GM19025 (cell line): ENCODE measurements around the gene PNMA8A.

Experiments used
- ATAC-seq: cut with Tn5 transposase; IDR thresholded peaks from one replicate; pipeline ENCODE4 v1.9.1; 2021; ENCODE audit warnings: mild to moderate bottlenecking, low read depth, moderate library complexity; ENCODE audit not compliant: unreplicated experiment

The PNMA8A gene

GRCh38 chr19:46471811-46472543 lies 614 bp upstream of the PNMA8A start:
- ATAC-seq, result no peak

GRCh38 chr19:46470376-46470775 lies 987 bp downstream of the PNMA8A start:
- no peak for ATAC-seq

GRCh38 chr19:46469541-46470185 lies 1.7 kb downstream of the PNMA8A start:
- ATAC-seq, result no peak

GRCh38 chr19:46466536-46467196 lies 4.7 kb downstream of the PNMA8A start:
- ATAC-seq, result no peak

GRCh38 chr19:46463516-46463915 lies 7.8 kb downstream of the PNMA8A start:
- ATAC-seq, result no peak

- ATAC-seq, result no peak
Observed at GRCh38 chr19:46461537-46461936, 9.8 kb downstream of the PNMA8A start.

GRCh38 chr19:46460981-46461380 lies 10.4 kb downstream of the PNMA8A start:
- no peak for ATAC-seq

- ATAC-seq, result no peak
Observed at GRCh38 chr19:46460055-46460454, 11.3 kb downstream of the PNMA8A start.

- no peak for ATAC-seq
Observed at GRCh38 chr19:46456930-46457329, 14.4 kb downstream of the PNMA8A start.

- ATAC-seq, result no peak
Observed at GRCh38 chr19:46454244-46454643, 17.1 kb downstream of the PNMA8A start.

GRCh38 chr19:46453661-46454060 lies 17.7 kb downstream of the PNMA8A start:
- no peak for ATAC-seq

- ATAC-seq, result no peak
Observed at GRCh38 chr19:46452186-46452585, 19.2 kb downstream of the PNMA8A start.

GRCh38 chr19:46451352-46451751 lies 20.0 kb downstream of the PNMA8A start:
- no peak for ATAC-seq

- ATAC-seq, result no peak
Observed at GRCh38 chr19:46450737-46451136, 20.6 kb downstream of the PNMA8A start.

GRCh38 chr19:46449228-46449627 lies 22.1 kb downstream of the PNMA8A start:
- no peak for ATAC-seq

GRCh38 chr19:46448601-46449000 lies 22.8 kb downstream of the PNMA8A start:
- no peak for ATAC-seq

- no peak for ATAC-seq
Observed at GRCh38 chr19:46447824-46448223, 23.5 kb downstream of the PNMA8A start.

- no peak for ATAC-seq
Observed at GRCh38 chr19:46447006-46447405, 24.4 kb downstream of the PNMA8A start.

- ATAC-seq, result no peak
Observed at GRCh38 chr19:46446021-46446420, 25.3 kb downstream of the PNMA8A start.

GRCh38 chr19:46442808-46443450 lies 28.4 kb downstream of the PNMA8A start:
- ATAC-seq, result no peak

GRCh38 chr19:46441866-46442265 lies 29.5 kb downstream of the PNMA8A start:
- no peak for ATAC-seq
